Activated CD8-positive, alpha-beta memory T cell treated with anti-CD3 and anti-CD28 coated beads for 48 hours (primary cell): ENCODE results near the gene AUTS2.

Experiments used
- DNase-seq, 3 experiments: peaks; one replicate each; pipeline ENCODE4 v3.0.0-alpha.2; 2020; ENCODE audit warnings: low read depth in 2 of 3, low spot score in 2 of 3

The AUTS2 gene

DNA sequence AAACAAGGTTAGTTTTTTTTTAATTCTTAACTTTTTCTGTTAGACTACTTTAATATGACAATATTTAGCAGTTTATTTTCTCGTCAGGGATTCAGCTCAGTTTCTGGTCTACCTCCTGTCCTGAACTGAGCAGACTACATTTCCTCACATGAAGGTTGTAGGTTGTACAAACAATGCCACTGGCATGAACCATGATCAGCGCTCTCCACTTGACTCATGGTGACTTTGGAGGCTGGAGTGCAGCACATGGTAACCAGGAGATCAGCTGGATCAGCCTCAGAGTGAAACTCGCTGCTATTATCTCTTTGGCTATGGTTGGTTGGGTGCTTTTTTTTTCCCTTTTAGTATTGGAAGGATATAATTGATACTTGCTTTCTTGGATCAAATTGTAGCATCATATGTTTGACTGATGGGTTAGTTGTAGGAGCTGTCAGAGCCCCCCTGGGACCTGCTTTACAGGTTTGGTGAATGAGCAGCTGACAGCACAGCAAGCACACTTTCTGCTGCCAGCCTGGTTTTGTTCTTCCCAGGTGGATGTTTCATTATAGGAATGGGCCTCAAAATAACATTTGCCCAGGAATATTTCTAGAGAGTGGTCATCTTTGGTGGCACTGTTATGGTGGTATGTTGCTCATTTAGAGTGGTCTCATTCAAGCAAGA, 556.4 kb downstream of the AUTS2 start:
- no peak for DNase-seq

DNA sequence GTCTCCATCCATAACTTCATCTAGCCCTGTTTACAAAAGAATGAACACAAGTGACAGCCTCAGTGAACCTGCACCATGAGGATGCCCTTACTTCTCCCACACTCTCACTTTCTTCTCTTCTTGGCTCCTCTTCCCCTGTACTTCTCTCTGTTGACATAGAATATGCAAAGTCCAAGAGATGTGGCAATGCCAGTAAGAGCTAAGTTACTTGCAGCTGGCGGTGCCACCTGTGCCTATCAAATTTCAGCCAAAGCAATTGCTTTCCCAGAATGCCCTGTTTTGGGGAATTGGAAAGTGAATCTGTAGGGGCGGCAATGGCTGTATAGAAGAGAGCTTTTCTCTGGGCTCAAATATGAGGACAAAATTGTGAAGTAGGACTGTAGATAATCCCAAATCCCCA, 557.8 kb downstream of the AUTS2 start:
- DNase-seq: no peak

DNA sequence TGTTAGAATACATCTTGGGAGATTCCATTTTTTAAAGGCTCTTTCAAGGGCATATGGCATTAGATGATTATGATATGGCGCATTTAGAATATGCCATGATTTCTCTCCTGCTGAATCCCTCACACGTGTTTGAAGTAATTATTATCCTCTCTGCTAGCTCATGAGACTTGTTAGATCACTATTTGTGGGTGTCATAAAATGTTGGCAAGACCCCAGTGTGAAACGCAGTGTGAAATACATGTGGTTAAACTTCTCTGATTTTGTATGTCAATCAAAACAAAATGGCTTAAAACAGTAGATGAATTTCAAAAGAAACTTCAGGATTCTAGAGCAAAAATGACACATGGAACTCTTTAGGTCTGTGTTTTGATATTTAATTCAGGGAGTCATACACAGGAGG, 560.8 kb downstream of the AUTS2 start:
- no peak for DNase-seq

DNA sequence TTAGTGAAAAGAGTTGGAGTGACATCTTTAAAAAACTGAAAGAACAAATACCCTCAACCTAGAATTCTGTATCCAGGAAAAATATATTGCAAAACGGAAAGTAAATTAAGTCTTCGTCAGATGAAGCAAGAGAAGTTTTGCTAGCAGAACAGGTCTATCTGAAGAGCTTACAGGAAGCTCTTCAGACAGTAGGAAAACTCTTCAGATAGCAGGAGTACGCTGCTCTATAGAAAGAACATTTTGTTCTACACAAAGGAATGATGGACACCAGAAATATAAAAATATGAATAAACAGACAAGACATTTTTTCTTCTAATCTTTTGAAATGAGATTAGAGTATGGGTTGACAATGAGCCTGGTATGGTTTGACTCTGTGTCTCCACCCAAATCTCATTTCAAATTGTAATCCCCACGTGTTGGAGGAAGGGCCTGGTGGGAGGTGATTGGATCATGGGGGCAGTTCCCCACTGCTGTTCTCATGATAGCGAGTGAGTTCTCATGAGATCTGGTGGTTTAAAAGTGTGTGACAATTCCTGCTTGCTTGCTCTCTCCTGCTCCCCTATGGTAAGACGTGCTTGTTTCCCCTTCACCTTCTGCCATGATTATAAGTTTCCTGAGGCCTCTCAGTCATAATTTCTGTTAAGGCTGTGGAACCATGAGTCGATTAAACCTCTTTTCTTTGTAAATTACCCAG, 567.3 kb downstream of the AUTS2 start:
- DNase-seq: no peak

DNA sequence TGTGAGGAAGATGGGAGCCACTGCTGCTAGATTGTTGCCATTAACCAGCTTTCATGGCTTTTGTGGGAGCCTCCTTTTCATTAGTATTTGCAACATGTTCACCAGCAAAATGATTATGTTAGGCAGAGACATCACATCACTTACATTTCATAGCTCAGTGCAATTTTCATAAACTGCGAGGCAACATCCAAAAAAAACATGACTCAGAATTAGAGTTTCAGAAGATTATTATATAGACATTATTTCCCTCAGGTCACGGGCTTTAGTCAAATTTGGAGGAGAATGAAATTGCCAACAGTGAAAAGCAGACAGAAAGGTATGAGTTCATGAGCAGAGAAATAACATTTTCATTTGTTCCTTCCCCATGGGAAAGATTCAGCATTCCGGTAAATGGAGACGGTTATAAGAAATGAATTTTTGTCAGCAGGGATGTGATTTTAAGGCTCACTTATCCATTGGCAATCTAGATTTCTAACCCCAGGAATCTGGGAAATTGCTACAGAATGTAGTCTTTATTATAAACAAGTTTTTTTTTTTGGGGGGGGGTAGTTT, 573.2 kb downstream of the AUTS2 start:
- DNase-seq: no peak

DNA sequence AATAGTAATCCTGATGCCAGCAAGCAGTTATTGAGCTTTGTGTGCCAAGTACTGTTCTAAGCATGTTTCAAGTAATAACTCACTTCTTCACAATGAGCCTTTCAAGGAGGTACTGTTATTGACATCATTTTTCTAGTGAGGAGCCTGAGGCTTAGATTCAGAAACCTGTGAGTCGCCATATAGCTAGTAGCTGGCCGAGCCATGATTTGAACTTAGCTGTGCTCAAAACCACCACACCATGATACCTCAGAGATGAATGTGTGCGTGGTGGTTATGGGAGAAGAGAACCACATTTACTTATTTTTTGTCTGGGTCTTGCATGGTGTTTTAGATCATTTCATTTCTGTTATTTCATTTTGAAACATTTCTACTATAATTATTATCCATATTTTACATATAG, 578.9 kb downstream of the AUTS2 start:
- DNase-seq: no peak

DNA sequence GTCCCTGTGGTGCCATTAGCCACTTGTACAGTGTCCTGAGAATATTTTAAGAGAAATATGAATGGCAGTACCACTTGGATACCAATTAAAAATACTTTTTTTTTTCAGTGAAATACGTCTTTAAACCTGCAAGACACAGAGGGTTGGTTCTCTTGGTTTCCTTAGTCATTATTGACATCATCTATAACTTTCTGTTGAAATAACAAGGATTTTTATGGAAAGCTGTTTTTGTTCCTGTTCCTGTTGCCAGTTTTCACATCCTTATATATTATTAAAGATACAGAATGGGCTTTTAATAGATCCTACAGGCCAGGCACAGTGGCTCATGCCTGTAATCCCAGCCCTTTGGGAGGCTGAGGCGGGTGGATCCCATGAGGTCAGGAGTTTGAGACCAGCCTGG, 579.9 kb downstream of the AUTS2 start:
- no peak for DNase-seq

DNA sequence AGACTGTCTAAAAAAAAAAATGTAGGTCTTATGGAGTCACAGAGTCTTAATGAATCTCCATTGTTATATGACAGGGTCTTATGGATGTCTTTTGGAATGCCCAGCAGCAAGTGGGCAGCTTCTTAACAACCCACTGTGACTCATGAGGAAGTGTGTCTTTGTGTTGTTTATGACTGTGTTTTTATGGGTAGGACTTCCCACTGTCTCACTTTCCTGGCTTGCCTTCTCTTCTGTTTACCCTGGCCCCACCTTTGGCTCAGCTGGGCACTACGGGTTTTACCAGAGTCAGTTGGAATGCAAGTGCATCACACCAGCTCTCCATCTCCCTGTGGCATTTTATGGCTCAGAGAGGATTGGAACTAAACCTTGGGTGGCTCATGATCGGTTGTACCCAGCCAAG, 580.5 kb downstream of the AUTS2 start:
- DNase-seq: no peak

DNA sequence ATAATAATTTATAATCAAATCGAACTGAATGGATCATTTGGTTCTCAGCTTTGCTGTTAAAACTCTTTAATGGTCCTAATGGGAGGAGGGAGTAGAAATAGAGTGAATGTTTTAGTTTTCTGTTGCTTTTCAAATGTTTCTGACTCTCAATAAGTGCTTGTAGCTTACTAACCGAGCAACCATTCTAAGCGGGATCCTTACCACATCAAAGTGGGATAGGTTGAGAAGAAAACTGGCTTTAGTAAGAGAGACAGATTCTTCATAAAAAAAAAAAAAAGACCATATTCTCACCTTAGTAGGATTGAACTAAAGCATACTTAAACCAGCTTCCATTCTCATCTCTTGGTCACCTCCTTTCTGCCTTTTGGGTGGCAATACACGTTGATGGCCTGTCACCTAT, 584.2 kb downstream of the AUTS2 start:
- no peak for DNase-seq

DNA sequence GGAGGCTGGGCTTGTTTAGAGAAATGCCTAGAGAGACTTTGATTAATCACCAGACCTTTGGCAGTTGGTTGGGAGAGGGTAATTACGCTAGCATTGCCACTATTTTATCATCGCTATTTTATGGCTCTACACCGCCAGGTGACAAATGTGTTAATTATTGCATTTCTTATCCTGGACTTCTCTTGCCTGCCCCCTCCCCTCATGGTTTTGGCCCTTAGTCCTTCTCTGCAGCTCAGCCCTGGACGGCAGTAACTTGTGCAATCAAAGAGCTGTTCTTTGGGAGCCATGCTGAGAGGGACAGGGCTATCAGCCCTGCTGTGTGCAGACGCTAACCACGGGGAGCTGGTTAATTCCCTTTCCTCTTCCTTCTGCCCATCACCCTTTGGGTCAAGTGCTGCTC, 585.0 kb downstream of the AUTS2 start:
- no peak for DNase-seq

DNA sequence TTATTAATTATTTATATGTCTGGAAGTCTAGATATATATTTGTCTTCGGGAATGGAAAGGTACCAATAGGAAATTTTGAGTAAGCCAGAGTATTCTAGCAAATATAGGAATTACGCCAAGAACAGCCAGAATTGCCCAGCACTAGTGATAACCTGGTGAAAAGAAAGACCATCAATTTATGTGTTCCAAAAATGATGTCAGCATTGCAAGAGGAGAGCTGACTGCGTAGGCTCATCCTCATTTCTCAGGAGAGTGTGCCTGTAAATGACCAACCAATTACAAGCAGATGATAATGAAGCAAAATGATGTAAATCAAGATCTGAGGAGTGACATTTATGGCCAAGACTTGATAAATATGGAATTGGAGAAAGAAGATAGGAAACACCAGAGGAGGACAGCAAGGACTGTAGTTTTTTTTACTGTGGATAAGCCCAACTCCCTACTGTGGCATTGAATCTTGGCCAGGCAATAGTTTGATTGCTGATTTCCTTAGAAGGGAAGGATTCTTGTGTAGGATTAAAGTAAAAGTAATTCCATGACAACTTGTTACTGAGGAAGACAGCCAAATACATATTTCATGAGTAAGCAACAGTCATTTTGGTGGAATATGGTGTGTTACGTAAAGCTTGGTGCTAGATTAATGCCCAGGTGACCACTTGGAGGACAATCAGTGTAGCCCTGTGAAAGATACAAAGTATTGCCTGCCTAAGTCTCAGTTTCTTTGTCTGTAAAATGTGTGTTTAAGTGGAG, 590.8 kb downstream of the AUTS2 start:
- DNase-seq: no peak

DNA sequence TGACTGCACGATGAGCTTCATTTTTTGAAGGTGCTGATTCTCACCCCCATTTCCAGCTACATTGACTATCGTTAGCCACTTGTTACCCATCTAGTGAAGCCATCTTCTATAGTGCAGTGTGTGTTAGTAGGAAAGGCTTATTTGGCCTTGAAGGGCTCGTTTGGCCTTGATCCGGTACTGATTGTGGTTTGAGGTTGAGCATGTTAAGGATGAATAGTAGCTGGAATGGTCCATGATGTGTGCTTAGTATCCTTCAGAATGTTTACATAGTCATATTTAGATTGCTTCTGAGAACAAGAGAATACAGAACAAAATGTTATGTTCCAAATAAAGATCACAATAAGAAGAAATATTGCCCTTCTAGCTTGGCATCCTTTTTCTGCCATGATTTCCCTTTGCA, 591.5 kb downstream of the AUTS2 start:
- no peak for DNase-seq

DNA sequence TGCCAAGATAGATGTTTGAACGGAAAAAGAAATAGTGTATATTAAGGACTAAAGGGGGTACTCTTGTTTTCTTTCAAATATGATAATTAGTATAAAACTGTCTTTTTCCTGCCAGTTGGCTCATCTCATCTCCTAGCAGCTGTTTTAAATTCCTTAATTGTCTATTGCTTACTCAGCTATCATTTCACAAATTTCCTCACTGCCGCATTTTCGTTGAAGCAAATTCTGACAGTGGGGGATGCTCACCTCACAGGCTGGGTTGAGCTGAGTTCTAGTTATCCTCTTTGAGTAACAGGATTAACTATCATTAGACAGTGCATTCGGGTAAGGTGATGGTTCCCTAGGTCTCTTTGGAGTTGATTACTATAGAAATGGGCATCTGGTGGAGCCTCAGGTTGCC, 592.0 kb downstream of the AUTS2 start:
- no peak for DNase-seq

DNA sequence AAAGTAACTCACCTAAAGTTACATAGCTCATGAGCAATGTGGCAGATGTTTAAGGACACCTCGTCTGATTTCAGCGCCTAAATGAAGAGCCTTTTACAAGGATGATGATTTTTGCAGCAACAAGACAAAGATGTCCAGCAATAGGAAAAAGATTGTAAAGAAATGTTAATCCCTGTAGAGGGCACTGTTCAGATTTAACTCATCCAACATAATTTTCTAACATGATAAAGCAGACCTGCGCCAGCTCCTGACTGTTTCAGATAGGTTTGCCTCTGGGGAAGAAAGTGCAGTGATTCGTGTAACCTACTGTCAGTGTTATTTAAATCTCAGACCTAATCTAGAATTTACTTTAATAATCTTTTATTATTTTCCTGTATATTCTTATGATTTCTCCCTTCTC, 595.2 kb downstream of the AUTS2 start:
- DNase-seq: no peak

DNA sequence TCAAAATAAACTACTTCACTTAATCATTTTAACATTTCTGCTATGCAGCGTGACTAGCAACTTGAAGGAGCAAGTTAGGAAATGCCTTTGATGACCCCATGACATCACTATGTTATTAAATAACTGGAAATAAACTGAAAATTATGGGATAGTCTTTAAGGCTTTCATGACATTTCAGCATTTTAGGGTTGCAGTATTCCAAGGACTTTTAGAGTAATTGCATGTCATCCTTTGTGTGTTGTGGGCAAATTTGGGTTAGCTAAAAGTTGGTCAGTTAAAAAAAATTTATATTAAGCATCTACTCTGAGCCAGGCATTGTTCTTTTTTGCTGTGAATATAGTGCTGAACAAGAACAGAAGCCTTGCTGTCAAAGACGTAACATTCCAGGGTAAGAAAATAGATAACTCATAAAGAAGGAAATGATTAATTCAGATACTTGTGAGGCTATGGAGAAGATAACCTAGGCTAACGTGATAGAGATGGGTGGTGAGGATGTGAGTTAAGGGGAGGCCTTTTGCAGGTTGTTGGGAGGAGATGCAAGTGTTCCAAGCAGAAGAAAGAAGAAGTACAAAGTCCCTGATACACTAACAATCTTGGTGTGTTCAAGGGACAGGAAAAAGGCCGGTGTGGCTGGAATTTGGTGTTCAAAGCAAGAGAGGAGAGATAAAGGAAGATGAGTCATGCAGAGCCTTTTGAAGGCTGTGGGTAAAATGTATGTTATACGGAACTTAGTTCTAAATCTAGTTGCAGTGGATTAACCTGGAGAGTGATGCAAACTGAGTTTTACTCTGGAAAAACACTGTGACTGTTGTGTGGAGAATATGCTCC, 610.2 kb downstream of the AUTS2 start:
- DNase-seq: no peak

DNA sequence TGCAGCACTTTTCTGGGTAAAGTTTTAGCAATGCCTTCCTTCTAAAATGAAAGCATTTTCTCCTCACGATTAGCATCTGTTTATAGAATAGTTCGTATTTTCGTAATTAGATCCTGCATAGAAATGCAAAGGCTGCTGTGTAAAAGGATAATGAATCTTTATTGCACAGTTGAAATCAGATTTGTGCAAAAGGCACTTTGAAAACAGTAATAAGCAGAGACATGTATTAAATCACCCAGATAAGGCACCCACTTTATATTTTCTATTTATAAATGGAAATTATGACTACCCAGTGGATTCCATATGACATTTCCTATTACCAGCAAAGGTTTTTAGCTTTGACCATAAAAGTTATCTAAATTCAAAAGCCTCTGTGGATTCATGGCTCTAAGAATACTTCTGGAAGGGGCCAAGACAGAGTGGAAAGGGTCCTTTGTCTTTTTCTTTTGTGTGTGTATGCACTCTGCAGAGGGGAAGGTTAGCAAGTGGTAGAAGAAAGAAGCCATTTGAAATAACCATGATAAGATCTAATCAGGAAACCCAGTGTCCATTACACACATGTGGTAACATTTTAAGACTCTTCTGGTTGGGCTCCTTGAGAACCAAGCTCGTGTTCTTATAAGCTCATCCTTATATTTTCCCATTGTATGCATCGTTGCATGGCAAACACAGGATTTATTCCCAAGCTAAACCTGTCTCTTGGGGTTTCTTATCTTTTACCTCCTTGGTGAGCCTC, 612.1 kb downstream of the AUTS2 start:
- no peak for DNase-seq

DNA sequence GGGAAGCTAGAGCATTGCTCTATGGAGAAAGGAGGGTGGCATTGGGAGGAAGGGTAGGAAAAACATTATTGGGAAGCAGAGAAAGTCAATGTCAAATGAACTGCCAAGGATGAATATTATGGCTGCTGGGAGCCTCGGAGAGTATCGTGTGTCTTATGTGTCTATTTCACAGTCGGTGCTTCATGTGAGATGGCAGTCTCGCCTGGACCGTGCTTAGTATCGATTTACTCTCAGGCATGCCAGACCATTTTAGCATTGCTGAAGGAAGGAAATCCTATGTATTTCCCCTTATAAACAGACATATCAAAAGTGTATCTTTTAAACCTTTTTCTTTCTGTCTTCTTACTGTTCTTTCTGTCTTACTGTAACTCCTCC, 612.6 kb downstream of the AUTS2 start:
- DNase-seq: no peak

DNA sequence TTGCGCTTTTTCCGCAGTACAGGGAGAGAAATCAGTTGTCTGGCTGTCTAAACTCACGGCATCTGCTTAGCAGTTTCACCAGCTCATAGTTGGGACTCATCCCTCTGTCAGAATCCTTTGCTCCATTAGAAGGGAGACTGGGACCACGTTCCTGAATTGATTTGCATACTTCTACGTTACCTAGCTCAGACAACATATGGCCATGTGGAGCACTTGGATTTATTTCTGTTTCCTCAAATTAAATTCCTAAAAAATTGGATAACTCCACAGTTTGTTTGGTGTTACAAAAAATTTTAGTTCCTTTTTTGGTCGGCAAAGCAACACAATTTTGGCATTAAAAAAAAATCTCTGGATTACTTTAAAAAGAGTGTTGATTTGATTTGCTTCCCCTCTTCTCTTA, 614.0 kb downstream of the AUTS2 start:
- no peak for DNase-seq

DNA sequence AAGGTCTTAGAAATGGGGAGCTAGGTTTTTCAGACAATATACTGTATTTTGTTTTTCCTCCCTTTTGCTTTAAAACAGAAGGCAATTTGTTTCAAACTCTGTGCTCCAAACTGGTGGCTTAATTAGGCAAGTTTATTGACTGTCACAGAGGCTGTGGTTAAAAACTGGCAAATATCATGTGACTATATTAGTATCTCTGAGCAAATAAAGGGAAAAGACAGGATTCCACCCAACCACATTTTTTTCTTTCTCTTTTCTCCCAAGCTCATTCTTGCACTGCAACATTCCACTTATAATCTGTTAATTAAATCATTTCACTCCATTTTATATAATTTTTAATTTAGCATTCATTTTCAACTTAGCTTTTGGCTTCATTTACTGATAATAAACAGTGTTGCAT, 615.8 kb downstream of the AUTS2 start:
- no peak for DNase-seq

DNA sequence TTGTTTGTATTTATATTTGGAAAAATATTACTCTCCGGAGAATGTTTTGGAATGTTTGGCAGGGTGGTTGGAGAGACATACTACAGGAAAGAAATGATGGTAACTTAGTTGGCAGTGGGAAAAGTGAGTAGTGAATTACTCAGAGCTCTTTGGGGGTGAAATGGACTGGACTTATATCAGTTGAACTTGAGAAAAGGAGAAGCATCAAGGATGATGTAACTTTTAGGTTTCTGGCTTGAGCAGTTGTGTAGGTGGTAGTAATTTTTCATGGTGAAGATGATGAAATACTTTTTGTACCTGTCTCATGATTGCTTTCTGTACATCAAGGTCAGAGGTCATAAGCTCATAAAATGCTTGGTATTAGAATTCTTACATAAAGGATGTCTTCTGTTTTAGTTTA, 617.2 kb downstream of the AUTS2 start:
- no peak for DNase-seq

DNA sequence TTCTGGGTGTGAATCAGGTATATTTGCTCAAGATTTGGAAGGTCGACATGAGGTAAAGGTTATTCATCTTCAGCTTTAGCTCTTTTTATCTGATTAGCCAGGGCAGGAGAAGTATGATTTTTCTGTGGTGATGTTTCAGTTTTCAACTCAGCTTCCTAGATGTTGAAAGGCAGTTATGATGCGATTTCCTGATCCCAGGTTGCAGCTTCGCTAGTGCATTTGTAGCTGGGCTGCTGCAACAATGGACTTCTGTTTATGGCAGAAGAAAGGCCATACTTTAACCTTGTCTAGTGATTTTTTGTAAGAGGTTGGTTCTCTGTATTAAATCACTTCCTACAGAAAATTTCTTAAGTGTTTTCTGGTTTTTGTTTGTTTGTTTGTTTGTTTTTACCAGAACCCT, 619.3 kb downstream of the AUTS2 start:
- no peak for DNase-seq
